ENCODE measurements around the gene SEPTIN5. TPM values are rescaled to one million over a fixed set of nuclear protein-coding genes. Genes with fewer than 3 reads are reported as not detected.
A peak's percentile ranks its signal among the peaks of the same experiment; 100 is the strongest.

The SEPTIN5 gene
- total and polyA plus RNA-seq, 9 of the 15 experiments (the other 6 are each of a cell fraction or from before 2014, with no cell fraction given), result 0.03 to 195 (median 119) TPM

DNA sequence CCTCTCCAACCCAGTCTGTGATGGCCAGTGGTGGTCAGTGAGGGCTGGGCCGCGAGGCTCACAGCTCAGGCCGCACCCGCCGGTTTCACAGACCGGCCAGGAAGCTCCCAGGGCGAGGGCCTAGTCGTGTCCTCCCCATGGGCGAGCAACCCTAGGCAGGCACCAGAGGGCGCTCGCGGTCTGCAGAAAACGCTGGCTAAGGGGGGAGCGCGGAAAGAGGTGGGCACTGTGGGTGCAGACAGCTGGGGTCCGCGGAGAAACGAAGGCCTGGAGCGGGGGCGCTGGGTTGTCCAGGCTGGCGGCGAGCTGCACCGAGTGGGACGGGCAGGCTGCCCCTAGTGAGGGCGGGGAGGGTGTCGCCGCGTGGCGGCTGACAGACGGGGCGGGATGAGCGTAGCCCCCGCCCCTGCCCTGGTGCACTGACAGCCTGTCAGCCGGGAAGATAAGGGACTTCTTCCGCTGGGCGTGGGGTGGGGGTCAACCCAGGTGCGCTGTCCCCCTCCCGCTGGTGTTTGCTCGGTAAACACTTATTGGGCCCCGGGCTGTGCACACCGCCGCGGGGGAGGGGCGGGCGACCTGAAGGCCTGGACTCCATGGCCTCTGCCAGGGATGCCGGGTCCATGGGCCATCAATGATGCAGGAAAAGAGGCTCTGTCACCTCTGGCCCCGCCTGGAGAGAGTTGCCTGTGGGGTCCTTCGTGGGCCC, 16.5 kb downstream of the SEPTIN5 start:
- Histone ChIP-seq H2AFZ (ENCODE audit: low read depth, low read length) (peak overlapping the region; percentile 95), H4K20me1 (replicated peaks; ENCODE audit: control insufficient read depth, insufficient read depth, low read length) (peaks cover 11% of the 10 kb centered on the region; the same call in 1 of the 2 replicates), H3K79me2 (ENCODE audit: control insufficient read depth, insufficient read depth, low read length) (no peaks in the 10 kb centered on the region), H3K9ac (ENCODE audit: insufficient read depth in 1 of 2, low read depth in 2 of 2, low read length in 2 of 2) (peak overlapping the region; percentile 47 to 87; a peak in 3 of 4 replicates), H3K9me1 (ENCODE audit: control insufficient read depth, insufficient read depth, low read length) (peaks cover 2% of the 10 kb centered on the region), H3K27ac (ENCODE audit: extremely low read depth, low read depth, low read length) (peak overlapping the region; percentile 6; the same call in 2 of the 3 replicates), H3K4me3 (peak overlapping the region; percentile 45), H3K4me2 (ENCODE audit: insufficient read depth, low read length) (peak overlapping the region; percentile 82), H3K36me3 (ENCODE audit: control insufficient read depth, insufficient read depth, low read length) (no peaks in the 10 kb centered on the region), H3K9me3 (replicated peaks; ENCODE audit: control insufficient read depth, insufficient read depth, low read depth, low read length) (no peaks in the 10 kb centered on the region), H3K27me3 (ENCODE audit: control insufficient read depth in 2 of 2, insufficient read depth in 2 of 2, low read length in 2 of 2) (peaks cover 0 to 21% of the 10 kb centered on the region in 2 experiments; a peak in 3 of 5 replicates), H3K4me1 (replicated peaks in 1 of 2; ENCODE audit: control insufficient read depth in 2 of 2, insufficient read depth in 2 of 2, low read length in 2 of 2) (peaks cover 11 to 63% of the 10 kb centered on the region in 2 experiments)
- intact Hi-C loops (cut with micrococcal nuclease) (loop anchor here (1.0 to 5.0 kb wide), 8 partner anchors 36 to 398 kb away; partner anchors contain the start of genes GNB1L, RANBP1, RTL10 and TRMT2A), in situ Hi-C loops (cut with MboI) (loop anchor here (5.0 kb wide), 1 partner anchor 181 kb away; no protein-coding TSS in a partner anchor)
- ATAC-seq (peak; percentile 91), DNase-seq (ENCODE audit: extremely low read depth in 1 of 4, low spot score in 3 of 4) (peak; percentile 98 to 99 (median 98)), FAIRE-seq (peak; percentile 92)
- POLR2A ChIA-PET, result interaction anchor here (0.5 to 4.2 kb wide), 40 partner anchors 9 to 571 kb away, joined by 3 to 58 read pairs (median 4); partner anchors contain the start of genes CDC45, GNB1L and RTL10
- CTCF ChIA-PET (ENCODE audit: low intra/inter-chr PET ratio), result interaction anchor here (0.6 to 5.6 kb wide), 20 partner anchors 13 to 398 kb away, joined by 3 to 156 read pairs (median 5); partner anchors contain the start of gene HIRA
- BruUV-seq (replicated peaks), result no TSS peak
- 2% methylated on average over 48 of the region's 48 CpGs for WGBS (ENCODE audit: insufficient coverage, low coverage, missing lambda C conversion rate)
- TF ChIP-seq, protein P1, sequence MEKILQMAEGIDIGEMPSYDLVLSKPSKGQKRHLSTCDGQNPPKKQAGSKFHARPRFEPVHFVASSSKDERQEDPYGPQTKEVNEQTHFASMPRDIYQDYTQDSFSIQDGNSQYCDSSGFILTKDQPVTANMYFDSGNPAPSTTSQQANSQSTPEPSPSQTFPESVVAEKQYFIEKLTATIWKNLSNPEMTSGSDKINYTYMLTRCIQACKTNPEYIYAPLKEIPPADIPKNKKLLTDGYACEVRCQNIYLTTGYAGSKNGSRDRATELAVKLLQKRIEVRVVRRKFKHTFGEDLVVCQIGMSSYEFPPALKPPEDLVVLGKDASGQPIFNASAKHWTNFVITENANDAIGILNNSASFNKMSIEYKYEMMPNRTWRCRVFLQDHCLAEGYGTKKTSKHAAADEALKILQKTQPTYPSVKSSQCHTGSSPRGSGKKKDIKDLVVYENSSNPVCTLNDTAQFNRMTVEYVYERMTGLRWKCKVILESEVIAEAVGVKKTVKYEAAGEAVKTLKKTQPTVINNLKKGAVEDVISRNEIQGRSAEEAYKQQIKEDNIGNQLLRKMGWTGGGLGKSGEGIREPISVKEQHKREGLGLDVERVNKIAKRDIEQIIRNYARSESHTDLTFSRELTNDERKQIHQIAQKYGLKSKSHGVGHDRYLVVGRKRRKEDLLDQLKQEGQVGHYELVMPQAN (IDR thresholded peaks at IDR 0.05; ENCODE audit: borderline replicate concordance), result peak; percentile 98
- TF ChIP-seq MAZ (CRISPR knock-in tag; conservative IDR thresholded peaks at IDR 0.05 in 1 of 2, IDR thresholded peaks at IDR 0.05 in 1 of 2) (peak; percentile 100), FOXP4 (CRISPR knock-in tag; IDR thresholded peaks at IDR 0.05; ENCODE audit: borderline replicate concordance) (no peak), ZFP1 (CRISPR knock-in tag; IDR thresholded peaks at IDR 0.05) (0 out of 2 replicates have a peak, but pooled peaks have one; percentile 52), PYGO2 (tag; IDR thresholded peaks at IDR 0.05) (no peak), RNF2 (IDR thresholded peaks at IDR 0.05) (no peak), XRCC5 (IDR thresholded peaks at IDR 0.05; ENCODE audit: low read depth, low read length) (no peak), ARID3A (IDR thresholded peaks at IDR 0.05; ENCODE audit: borderline replicate concordance, low read depth, low read length) (no peak), ZNF3 (CRISPR knock-in tag; IDR thresholded peaks at IDR 0.05) (no peak)
- TF ChIP-seq, protein P2, sequence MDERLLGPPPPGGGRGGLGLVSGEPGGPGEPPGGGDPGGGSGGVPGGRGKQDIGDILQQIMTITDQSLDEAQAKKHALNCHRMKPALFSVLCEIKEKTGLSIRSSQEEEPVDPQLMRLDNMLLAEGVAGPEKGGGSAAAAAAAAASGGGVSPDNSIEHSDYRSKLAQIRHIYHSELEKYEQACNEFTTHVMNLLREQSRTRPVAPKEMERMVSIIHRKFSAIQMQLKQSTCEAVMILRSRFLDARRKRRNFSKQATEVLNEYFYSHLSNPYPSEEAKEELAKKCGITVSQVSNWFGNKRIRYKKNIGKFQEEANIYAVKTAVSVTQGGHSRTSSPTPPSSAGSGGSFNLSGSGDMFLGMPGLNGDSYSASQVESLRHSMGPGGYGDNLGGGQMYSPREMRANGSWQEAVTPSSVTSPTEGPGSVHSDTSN (CRISPR knock-in tag; IDR thresholded peaks at IDR 0.05; ENCODE audit: low read depth), result peak; percentile 91
- TF ChIP-seq, protein P2 (tag; conservative IDR thresholded peaks at IDR 0.05; ENCODE audit: low read depth), result peak; percentile 97
